22Rv1 (cell line): Measurements from ENCODE around the gene CCNL1.

Source experiments
- H3K27ac ChIP-seq: fragments of 450-650 bp; 2 replicates; pipeline ENCODE4 v1.5.1; 2017
- CTCF ChIP-seq: fragments of 450-650 bp; IDR thresholded peaks from 2 replicates; pipeline ENCODE4 v1.5.1; 2017; ENCODE audit warnings: mild to moderate bottlenecking
- ZFX ChIP-seq: fragments of 450-650 bp; IDR thresholded peaks from 2 replicates; pipeline ENCODE4 v1.6.1; 2017; ENCODE audit warnings: antibody characterized with exemption, borderline replicate concordance

CCNL1 gene

DNA sequence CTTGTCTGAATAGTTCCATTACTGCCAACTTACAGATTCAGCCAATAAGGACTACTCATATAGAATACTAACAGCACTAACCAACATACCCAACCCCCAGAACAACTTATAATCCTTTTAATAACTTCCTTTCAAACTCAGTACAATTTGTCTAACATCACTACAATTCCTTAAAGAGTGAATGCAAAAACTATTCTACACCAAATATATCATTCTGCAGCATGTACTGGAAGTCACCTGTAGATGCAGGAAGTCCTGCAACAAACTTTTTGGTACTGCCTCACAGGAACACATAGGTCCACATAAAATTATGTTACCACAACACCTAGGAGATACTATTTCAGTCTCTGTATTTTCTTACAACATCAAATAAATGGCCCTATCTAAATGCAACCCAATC, 2.1 kb downstream of the CCNL1 start:
- no peak for TF ChIP-seq ZFX
- no peak for TF ChIP-seq CTCF
- no peak overlapping the region for H3K27ac ChIP-seq

- H3K27ac ChIP-seq, result no peak overlapping the region
- no peak for TF ChIP-seq CTCF
- TF ChIP-seq ZFX, result no peak
These were observed 2.9 kb downstream of the CCNL1 start for GRCh38 chr3:157156837-157157635.

DNA sequence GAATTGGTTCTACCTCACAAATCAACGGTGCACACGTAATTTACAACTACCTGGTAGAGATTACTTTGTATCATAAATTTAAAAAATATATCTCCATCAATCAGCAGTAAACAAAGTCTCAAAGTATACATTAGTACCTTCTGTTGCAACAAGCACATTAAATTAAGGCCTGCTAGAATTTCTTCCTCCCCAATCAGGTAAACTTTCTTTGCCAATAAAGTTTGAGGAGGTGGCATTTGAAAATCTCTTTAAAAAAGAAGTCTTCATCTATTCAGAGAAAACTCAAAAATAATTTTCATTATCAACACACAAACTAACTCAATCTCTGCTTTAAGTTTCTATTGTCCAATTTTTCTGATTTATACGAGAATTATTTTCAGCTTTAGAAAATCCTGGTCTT, 4.4 kb downstream of the CCNL1 start:
- TF ChIP-seq ZFX (no peak), CTCF (no peak)
- no peak overlapping the region for H3K27ac ChIP-seq

DNA sequence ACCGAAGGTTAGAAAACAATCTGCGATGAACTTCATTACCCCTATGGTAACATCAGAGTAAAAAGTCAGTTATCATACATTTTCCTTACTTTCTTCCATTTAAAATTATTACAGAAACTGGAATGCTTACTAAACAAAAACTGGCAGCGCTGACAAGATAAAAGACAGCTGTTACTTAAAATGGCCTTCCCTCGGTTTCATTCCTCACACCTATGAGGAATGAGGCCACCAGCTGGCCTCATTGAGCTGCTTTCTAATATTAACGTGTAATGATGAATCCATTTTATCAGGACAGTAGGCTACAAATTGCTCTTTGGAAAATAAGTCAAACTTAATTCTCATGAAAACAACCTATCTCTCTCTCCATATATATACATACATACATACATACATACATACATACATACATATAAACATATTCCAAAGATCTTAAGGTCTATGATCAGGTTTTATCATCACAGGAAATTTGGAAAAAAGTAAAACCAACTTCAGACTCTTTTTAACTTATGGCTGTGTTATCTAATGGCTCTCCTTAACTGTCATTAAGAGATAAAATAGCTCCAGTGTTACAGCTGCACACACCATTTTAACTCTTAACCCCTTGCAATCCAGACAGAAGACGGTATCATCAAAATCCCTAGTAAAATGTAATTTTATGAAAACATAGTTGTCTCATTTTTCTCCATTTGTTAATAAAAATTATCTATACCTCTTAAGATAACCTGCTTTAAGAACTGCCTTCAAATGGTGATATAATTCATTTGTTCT, 5.2 kb downstream of the CCNL1 start:
- H3K27ac ChIP-seq, result no peak overlapping the region
- TF ChIP-seq ZFX (no peak), CTCF (no peak)

- H3K27ac ChIP-seq, result no peak overlapping the region
- TF ChIP-seq ZFX (no peak), CTCF (no peak)
These were observed 7.0 kb downstream of the CCNL1 start for GRCh38 chr3:157152930-157153329.

DNA sequence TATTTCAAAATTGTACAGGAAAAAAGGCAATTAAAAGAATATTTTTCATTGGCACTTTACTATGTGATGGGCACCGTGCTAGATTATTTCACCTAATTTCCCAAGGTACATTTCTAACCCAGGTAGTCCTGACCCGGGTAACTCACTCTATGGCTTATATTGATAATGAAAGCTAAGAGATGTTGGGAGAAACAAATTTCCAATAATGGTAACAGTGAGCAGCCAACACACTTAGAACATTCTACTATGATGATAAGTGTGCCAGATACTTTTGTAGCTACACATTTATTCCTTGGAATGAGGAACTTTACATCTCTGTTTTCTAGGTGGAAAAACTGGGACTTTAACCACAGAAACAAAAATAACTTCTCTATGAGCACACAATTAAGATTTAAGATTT, 7.5 kb downstream of the CCNL1 start:
- no peak for TF ChIP-seq ZFX
- TF ChIP-seq CTCF, result no peak
- H3K27ac ChIP-seq, result no peak overlapping the region

DNA sequence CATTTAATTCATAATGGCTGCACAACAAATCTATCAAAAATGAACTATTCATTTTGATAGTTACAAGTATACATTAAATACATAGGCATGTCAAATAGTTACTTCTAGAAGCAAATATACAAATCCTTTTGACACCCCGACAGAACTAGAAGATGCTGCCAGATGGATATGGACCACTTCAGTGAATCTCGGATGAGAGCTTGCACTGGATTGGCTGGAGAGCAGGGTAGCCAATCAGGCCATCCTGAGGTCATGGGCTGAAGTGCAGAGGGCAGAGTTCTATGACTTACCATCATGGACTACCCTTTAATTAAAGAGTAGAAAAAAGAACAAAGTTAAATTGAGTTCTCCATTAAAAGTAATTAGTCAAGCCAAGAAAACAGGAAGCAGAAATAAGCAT, 8.3 kb downstream of the CCNL1 start:
- no peak for TF ChIP-seq ZFX
- TF ChIP-seq CTCF, result no peak

More for the DNA sequence above, 8.3 kb downstream of the CCNL1 start:
- H3K27ac ChIP-seq, result no peak overlapping the region
